GM21423 (cell line): ENCODE measurements around the gene GAPDHS.

Experiments used
- ATAC-seq: cut with Tn5 transposase; IDR thresholded peaks from one replicate; pipeline ENCODE4 v1.9.1; 2021; ENCODE audit warnings: mild to moderate bottlenecking, moderate library complexity; ENCODE audit not compliant: unreplicated experiment

Gene GAPDHS

GRCh38 chr19:35578707-35579106, 45.5 kb downstream of the GAPDHS start:
- no peak for ATAC-seq

- ATAC-seq, result no peak
These were observed 49.5 kb downstream of the GAPDHS start for GRCh38 chr19:35582760-35583159.

- ATAC-seq, result no peak
These were observed 52.6 kb downstream of the GAPDHS start, which contains the start of gene PMIS2 for GRCh38 chr19:35585848-35586247. TSS of gene PMIS2 (plus strand) at chr19:35586173. CDS start at chr19:35586260, 87 bp downstream.

GRCh38 chr19:35587321-35587720, 54.1 kb downstream of the GAPDHS start:
- ATAC-seq, result no peak

DNA sequence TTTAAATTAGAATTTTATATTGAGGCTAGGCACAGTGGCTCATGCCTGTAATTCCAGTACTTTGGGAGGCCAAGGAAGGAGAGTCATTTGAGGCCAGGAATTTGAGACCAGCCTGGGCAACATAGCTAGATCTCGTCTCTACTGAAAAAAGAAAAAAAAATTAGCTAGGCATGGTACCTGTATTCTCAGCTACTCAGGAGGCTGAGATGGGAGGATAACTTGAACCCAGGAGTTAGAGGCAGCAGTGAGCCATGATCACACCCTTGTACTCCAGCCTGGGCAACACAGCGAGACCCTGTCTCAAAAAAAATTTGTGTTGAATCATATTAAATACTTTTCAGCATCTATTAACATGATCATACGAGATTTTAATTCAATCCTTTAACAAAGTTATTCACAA, 57.6 kb downstream of the GAPDHS start:
- no peak for ATAC-seq

- no peak for ATAC-seq
These were observed 59.0 kb downstream of the GAPDHS start for GRCh38 chr19:35592226-35592625.
